Daoy (cell line): ENCODE data around the gene RYR2. TPM values are rescaled to one million over a fixed set of nuclear protein-coding genes. Genes with fewer than 3 reads are reported as not detected.

Experiments used
- DNase-seq: peaks from one replicate; pipeline ENCODE4 v3.0.0-alpha.2; 2015; ENCODE audit warnings: low read depth
- total RNA-seq: library from RNA; depleted of rRNA; stranded (reverse); fragments of >200 nt; shearing (Covaris generic); gene quantifications from 2 replicates; pipeline ENCODE4 v1.2.3, GENCODE V29; 2014; rRNA removed

RYR2 gene
- total RNA-seq = 0.83 and 1.1 TPM in 2 replicates

GRCh38 chr1:237041795-237042525 lies at the start of gene RYR2:
RYR2 (plus strand) TSS chr1:237042184; CDS start chr1:237042522, 338 bp downstream.
- peak; percentile 51 for DNase-seq

GRCh38 chr1:236992449-236992848 lies 49.5 kb upstream of the RYR2 start:
- no peak for DNase-seq

GRCh38 chr1:236994450-236994849 lies 47.5 kb upstream of the RYR2 start:
- no peak for DNase-seq

- no peak for DNase-seq
Measured at GRCh38 chr1:236997361-236997760, 44.6 kb upstream of the RYR2 start.

- DNase-seq = no peak
Measured at GRCh38 chr1:236997882-236998281, 44.1 kb upstream of the RYR2 start.

- DNase-seq = no peak
Measured at GRCh38 chr1:236998546-236998945, 43.4 kb upstream of the RYR2 start.

GRCh38 chr1:237000191-237000590 lies 41.8 kb upstream of the RYR2 start:
- no peak for DNase-seq

- no peak for DNase-seq
Measured at GRCh38 chr1:237003516-237003915, 38.5 kb upstream of the RYR2 start.

- DNase-seq = no peak
Measured at GRCh38 chr1:237004116-237004515, 37.9 kb upstream of the RYR2 start, which contains the start of gene MT1HL1. MT1HL1 (minus strand) TSS chr1:237004441; CDS start chr1:237004372, 69 bp downstream.

GRCh38 chr1:237005674-237006073 lies 36.3 kb upstream of the RYR2 start:
- no peak for DNase-seq

GRCh38 chr1:237007147-237007881 lies 34.7 kb upstream of the RYR2 start:
- no peak for DNase-seq

GRCh38 chr1:237009611-237010010 lies 32.4 kb upstream of the RYR2 start:
- no peak for DNase-seq

- no peak for DNase-seq
Measured at GRCh38 chr1:237011432-237011831, 30.6 kb upstream of the RYR2 start.

GRCh38 chr1:237012361-237012760 lies 29.6 kb upstream of the RYR2 start:
- DNase-seq = no peak

- peak; percentile 92 for DNase-seq
Measured at GRCh38 chr1:237012788-237013383, 29.1 kb upstream of the RYR2 start.

- no peak for DNase-seq
Measured at GRCh38 chr1:237013608-237014007, 28.4 kb upstream of the RYR2 start.

- DNase-seq = no peak
Measured at GRCh38 chr1:237016626-237017025, 25.4 kb upstream of the RYR2 start.

GRCh38 chr1:237018896-237019295 lies 23.1 kb upstream of the RYR2 start:
- DNase-seq = no peak

GRCh38 chr1:237025358-237026074 lies 16.5 kb upstream of the RYR2 start:
- DNase-seq = no peak

- DNase-seq = no peak
Measured at GRCh38 chr1:237029240-237029639, 12.7 kb upstream of the RYR2 start.

- no peak for DNase-seq
Measured at GRCh38 chr1:237029850-237030535, 12.0 kb upstream of the RYR2 start.
